G401.6 (cell line): ENCODE data around the gene RAMP3.
"Not testable (repeated sequence)": the region's sequence is repeated elsewhere in the genome, so short reads cannot be mapped to it uniquely, and the experiment has no call there.

Source experiments
- FAIRE-seq: peaks from 2 replicates; lab custom pipeline; 2012; peaks lifted over from hg19 to GRCh38; lab: Jason Lieb, UNC

The RAMP3 gene

DNA sequence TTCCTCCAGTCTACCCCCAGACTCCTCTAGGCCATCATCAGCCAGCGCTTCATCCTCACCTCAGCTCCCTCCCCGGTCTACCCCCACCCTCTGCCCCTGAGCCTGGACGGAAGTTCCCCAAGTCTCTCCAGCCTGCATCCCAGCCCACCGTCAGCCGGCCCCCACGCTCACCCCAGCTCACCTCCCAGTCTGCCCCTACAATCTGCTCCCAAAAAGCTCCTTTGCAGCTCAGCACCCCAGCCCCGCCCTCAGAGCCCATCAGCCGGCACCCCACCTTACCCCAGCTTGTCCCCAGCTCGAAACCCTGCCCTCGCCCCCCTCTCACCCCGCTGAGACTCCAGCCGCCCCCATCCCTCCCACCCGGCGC lies 322 bp upstream of the RAMP3 start:
- no peak for FAIRE-seq

DNA sequence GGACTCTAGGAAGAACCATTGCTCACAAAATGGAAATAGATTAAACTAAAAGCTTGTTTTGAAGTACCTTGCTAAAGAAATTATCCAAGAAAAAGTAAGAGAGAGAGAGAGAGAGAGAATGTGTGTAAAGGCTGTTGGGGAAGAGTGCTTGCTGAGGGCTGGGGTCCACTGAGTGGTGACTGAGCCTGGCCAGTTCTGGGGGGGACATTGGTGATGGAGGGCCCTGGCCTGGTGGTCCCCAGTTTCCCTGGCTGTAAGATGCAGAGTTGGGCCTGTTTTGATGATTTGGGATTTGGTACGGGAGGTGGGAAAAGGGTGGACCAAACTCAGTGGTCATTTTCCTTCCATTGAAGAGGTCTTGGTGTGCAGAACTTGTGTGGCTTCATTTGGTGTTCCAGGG lies 880 bp downstream of the RAMP3 start:
- FAIRE-seq: no peak

DNA sequence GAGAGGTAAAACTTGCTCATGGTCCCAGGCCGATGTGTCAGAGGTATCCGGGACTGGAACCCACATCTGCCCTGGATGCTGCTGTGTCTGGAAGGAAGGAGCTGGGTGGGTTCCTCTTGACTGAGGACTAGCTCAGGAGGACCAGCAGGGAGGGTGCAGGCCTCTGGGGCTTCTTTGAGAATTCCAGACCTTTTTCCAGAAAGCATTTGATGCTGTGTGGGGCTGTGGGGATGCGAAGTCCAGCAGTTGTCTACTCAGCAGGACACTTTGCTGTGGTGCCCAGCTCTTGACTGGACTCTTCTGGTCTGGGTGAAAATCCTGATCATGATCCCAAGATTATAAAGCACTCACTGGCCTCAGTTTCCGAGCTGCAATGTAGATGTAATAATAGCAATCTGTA lies 1.7 kb downstream of the RAMP3 start:
- no peak for FAIRE-seq

DNA sequence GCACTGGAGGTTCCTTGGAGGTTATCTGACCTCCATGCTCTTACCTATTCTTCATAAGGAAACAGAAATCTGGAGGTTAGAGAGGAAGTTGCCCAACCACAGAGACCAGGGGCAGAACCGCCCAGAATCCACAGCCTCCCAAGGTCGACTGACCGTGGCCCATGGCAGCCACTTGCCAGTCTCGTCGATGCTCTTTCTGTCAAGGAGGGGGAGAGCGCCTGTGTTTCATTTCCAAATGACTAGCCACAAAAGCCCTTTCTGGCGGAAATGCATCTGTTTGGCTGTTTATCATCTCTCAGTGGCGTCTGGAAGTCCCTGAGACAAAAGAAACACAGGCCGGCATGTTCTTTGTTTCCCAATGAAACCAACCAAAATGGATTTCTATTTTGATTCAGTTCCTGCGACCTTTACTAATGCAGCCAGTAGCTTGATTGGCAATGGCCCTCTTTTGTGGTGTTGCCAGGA lies 2.9 kb downstream of the RAMP3 start:
- no peak for FAIRE-seq

DNA sequence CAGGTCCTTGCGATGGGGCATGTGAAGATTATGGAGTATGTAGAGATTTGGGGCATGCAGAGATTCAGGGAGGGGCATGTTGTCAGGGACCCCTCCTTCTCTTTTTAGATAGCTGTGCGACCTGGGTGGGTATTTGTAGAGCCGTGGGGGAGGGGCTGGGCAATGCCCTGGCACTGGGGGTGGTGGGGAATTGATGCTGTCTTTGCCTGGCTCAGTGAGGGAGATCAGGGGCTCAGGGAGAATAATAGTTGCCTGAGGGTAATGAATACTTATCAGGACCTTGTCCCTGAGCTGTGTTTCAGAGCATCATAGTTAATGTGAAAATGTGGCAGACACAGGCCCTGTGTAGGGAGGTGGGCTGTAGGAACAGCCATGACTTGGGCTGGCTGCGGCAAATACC lies 3.5 kb downstream of the RAMP3 start:
- no peak for FAIRE-seq

DNA sequence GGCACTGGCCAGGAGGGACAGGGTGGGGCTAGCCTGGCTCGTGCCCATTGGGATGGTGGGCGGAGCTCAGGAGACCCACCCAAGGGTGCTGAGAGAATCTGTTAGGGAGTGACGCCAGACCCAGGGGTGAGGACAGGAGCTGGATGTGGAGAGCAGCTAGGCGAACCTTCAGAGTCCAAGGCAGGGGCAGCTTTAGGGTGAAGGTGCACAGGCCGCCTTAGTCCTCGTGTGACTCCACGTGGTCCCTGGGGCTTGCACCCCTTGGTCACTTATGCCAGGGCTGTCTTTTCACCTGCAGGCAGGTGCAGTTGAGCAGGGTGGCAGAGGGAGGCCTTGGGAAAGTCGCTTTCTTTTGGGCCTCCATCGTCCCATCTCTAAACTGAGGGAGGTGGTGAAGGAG lies 4.3 kb downstream of the RAMP3 start:
- FAIRE-seq: no peak

DNA sequence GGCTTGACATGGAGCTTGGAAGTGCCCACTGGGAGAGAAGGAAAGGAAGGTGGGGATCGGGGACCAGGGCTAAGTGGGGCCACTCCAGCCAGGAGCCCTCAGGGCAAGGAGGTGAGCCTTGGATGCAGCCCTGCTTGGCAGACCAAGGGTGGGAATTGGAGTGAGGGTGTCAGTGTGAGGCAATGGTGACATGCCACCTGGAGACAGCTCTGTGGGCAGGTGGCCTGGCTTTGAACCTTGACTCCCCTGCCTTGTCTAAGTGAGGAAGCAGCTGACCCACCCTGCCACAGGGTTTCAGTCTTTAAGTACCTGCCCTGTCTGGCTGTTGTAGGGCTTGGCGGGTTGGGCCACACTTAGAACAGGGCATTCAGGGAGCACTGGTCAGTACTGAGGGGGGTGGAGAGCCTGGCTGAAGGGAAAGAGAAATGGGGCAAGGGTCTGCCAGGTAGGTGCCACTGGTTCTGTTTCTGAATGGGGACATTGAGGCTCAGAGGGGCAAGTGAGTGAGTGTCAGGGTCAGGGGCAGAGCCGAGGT lies 4.8 kb downstream of the RAMP3 start:
- no peak for FAIRE-seq

DNA sequence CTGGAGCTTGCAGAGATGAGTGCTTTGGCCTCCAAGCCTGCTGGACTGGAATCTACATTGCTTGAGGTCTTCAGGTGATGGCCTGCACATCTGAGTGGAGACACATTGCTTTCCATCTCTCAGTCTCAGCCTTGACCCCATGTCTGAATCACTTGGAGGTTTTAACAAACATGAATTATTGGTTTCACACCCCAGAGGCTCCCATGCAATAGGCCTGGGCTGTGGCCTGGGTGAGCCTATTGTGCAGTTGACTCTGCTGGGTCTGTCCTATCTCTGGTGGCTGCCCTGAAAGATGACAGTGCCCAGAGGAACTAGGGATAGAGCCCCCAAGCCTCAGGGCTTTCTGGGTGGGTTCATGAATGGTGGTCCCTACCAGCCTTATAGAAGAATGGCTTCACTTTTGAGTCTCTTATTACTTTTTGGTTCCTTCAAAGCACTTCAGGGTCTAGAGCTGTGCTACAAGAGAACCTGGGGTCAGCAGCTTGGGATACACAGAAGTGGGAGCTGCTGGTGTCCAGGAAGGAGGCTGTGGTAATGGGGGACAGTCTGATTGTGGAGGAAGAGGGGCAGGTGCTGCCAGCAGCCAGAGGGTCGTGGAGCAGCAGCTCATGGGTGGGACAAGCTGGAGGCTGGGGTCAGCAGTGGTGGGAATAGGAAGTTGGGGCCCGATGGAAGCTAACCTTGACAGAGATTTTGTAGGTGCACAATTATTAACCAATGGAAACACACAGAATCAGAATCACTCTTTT lies 5.5 kb downstream of the RAMP3 start:
- FAIRE-seq: no peak

DNA sequence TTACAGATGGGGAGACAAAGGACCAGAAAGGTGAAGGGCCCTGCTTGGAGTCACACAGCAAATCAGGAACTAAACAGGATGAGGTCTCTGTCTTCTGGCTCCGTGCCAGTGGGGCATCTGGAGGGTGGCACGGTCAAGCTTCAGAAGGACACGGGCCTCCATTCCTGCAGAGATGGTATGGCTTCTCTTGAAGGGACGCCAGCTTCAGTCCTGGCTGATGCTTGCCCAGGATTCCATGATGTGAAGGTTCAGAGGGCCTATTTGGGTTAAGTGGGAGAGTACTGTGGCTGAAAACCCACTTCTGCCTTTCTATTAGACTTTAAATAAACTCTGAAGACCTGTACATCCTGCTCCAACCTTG lies 6.1 kb downstream of the RAMP3 start:
- FAIRE-seq: no peak

DNA sequence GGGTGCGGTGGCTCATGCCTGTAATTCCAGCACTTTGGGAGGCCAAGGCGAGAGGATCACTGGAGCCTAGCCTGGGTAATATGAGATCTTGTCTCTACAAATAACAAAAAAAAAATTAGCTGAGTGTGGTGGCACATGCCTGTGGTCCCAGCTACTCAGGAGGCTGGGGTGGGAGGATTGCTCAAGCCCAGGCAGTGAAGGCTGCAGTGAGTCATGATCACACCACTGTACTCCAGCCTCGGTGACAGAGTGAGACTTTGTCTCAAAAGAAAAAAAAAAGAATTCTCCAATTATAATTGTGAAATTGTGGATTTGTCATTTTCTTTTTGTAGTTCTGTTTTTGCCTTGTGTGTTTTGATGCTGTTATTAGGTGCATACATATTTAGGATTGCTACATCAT lies 6.7 kb downstream of the RAMP3 start:
- FAIRE-seq: not testable (repeated sequence)

DNA sequence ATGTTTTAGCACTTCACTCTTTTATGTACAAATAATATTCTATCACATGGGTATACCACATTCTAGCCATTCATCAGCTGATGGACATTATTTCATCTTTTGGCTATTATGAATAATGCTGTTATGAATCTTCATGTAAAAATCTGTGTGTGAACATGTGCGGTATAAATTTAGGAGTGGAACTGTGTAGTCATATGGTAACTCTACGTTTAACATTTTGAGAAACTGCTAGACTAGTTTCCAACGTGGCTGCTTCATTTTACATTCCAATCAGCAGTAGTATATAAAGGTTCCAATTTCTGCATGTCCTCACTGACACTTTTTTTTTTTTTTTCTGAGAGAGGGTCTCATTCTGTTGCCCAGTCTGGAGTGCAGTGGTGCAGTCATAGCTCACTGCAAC lies 8.3 kb downstream of the RAMP3 start:
- FAIRE-seq: no peak

DNA sequence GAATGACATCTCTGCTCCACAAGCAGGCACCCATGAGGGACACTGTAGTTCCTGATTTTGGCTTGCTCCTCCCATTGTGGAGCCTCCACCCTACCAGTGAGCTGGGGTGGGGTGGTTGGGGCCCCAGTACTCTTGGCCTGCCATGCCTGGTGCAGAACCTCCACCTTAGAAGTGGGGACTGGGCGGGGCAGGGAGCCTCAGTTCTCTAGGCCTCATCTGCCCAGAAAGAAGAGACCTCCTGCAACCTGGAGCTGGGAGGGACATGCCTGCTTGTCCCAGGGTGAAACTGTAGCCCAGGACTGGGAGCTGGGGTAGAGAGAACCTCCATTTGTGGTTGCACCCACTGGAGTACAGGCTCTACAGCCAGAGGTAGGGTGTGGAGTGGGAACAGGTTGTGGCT lies 14.4 kb downstream of the RAMP3 start:
- FAIRE-seq: no peak

DNA sequence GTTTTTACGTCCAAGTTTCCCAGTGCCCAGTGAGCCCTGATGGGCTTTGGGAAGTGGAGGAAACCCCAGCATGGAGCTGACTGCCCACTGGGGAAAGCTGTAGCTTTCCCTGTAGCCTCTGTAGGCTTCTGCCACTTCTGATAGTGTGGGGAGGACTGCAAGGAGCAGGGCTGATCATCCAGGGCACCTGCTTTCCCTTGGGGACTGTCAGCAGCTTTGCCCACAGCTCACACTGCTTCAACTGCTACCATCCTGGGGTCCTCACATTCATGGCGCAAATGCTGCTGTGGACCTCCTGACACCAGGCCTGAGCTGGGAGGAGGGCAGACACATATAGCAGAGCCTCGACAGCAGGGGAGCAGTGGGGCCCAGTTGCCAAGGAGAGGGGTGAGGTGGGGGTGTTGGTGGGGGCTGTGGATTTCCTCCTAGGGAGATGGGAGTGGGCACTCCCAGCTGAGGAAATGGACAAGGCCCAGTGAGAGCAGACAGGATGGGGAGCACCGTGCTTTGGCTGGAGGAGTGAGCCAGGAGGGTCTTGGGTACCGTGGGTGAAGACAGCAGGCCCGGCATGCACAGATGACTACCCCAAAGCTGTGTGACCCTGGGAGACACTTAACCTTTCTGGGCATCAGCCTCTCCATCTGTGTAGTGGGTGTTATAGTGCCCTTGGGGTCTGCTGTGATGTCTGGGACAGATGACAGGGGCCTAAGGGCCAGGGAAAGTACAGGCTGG lies 16.2 kb downstream of the RAMP3 start:
- no peak for FAIRE-seq

DNA sequence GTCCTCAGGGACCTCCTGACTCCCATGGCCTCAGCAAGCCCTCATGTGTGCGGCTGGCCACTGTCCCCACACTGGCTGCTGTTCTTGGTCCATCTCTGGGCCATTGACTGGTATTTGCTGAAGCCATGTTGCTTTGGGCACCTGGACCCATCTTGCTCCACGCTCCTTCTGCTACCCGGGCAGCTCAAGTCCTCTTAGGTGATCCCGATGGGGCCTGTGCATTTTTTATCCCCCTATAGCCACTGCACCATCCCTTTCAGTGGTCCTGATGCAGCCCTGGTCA lies 16.7 kb downstream of the RAMP3 start:
- no peak for FAIRE-seq

DNA sequence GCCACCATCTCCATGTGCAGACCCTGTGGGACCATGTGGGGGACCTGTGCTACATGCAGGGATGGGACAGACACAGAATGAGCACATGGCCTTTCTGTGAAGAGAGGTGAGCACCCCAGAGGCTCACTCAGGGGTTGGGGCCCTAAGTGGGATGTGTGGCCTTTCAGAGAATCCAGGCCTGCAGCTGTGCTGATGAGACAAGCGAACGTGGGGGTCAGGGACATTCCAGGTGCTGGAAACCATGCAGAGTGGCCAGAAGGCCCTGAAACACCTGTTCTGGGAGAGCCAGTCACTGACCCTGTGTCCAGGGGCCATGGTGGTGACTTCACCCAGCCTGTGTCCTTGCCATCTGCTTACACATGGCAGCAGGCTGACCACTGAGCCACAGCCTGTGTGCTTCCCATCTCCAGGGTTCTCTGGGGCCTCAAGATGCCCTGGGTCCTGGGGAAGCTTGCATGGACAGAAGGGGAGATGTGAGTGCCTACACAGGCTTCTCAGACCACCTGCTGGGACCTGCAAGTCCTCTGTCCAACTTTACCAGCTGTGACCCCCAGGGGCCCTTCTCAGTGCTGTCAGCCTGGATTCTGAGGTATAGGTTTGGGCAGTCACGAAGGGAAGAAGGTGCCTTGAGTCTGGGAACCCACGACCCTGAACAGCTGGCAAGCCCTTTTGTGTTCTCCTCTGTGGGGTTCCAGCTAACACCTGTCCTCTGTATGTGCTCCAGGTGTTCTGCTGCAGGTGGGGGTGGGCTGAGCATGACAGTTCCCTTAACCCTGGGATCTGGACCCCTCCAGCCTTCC lies 17.6 kb downstream of the RAMP3 start:
- no peak for FAIRE-seq

DNA sequence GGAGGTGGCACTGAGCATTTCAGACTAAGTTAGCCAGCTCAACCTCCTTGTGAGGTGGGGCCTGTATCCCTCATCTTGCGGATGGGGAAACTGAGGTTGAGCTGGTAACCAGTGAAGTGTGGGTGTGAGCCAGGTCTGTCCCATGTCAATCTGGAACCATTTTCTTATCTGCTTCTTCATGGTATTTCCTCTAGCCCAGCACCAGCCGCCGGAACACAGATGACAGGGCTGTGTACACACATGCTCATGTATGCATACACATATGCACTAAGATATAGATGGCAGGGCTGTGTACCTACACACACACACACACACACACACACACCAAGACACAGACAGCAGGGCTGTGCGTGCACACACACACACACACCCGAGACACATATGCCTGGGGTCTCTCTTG lies 18.5 kb downstream of the RAMP3 start:
- no peak for FAIRE-seq

DNA sequence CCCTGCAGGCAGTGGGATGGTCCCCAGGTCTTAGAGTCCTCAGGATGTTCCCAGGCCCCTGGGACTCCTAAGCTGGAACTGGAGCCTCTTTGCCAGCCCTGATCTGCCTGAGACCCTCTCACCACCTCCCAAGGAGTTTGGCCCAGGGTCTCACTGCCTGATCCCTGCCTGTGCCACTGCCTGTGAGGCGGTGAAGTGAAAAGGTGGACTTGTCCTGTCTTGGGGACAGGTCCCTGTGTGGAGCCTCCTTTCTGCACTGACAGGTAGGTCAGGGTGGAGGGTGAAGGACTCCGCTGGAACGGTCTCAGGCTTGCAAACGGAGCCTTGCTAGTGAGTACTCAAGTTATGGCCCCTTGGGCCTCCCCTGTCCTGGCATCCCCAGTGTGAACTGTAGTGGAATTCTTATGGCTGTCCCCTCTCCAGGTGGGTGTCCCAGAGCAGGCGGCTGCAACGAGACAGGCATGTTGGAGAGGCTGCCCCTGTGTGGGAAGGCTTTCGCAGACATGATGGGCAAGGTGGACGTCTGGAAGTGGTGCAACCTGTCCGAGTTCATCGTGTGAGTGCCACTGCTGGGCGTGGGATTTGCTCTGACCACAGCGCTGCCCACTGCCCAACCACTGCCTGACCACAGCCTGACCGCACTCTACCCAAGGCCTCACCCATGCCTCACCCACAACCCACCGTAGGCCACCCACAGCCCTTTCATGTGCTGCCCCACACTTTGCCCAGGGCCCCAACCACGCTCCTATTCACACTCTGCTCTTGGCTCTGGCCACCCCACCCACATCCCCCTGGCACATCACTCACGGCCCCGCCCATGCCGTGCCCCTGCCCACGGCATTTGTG lies 19.5 kb downstream of the RAMP3 start:
- no peak for FAIRE-seq

DNA sequence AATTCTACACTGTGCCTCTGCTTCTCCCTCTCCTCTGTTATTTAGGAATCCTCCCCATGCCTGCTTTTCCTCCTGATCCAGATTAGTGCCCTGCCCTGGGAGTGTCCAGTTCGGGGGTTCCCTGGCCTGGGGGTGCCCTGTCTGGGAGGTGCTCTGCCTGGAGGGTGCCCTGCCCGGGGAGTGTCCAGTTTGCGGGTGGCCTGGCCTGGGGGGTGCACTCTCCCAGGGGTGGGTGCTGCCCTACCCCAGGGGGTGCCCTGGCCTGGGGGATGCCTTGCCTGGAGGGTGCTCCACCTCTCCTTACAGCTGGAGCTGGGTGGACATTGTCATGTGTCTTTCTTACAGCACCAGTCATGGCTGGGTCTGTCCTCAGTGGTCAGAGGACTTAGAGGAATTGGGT lies 20.2 kb downstream of the RAMP3 start:
- no peak for FAIRE-seq

DNA sequence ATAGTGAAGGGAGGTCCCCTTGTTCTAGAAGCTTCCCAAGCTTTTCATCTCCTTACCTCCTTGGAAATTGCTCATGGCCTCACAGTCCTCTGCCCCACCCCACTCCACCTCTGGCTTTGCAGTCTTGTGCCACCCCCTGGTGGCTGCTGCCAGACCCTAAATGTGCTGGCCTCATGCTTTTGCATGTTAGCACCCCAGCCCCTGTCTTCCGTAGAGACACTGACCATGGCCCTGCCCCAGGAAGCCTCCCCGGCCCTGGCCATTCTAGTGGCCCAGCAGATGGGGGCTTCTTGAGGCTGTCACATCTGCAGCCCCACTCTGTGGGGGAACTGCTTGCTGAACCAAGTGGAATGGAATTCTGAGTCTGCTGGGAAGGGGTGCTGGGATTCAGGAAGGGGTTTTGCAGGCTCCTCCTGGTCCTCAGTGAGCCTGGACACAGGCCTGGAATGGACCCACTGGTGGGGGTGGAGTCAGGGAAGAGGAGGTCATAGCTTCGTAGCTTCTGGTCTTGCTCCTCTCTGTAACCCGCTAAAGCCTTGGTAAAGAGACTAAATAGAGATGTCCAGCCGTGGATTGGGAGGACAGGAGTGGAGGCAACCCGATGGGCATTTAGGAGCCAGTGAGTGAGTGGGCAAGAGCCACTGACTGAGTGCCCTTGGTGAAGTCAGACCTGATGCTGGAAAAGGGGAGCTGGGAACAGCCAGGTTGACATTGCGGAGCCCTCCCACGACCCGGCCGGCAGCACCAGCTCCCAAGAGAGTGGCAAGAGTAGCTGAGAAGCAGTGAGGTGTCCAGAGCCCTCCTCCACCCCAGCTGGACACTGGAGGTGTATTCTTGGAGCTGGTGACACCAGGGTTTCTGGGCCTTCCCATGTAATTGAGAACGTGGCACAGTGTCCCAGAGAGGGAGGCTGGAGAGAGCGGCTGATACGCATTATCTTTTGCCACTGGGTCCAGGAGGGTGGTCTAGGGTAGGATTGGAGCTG lies 20.9 kb downstream of the RAMP3 start:
- no peak for FAIRE-seq

DNA sequence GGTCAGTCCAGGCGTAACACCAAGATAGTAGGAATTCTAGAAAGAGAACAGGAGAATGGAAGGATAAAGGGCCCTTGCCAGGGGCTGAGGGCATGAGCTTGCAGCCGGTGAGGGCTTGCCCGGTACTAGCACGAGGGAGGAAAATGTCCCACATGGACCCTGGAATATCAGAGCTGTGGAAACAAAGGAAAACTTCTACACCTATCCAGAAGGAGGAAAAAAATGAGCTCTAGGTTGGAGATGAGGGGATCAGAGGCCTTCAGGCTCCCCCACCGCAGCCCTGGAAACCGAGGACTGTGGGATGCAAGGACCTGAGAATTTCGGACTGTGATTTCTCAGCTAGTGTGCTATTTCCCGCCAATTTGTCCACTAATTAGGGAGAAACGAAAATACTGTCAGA lies 22.1 kb downstream of the RAMP3 start:
- no peak for FAIRE-seq
